HepG2 (cell line): ENCODE measurements around the gene UNC13D. TPM values are rescaled to one million over a fixed set of nuclear protein-coding genes. Genes with fewer than 3 reads are reported as not detected.
A peak's percentile ranks its signal among the peaks of the same experiment; 100 is the strongest.

ENCODE experiments used
- ELF4 ChIP-seq: sonication (generic); formaldehyde crosslinking; IDR thresholded peaks from 2 replicates; pipeline ENCODE4 v1.5.0; 2020; ENCODE audit warnings: missing genetic modification reagents, mild to moderate bottlenecking, moderate library complexity, borderline replicate concordance
- HOXA7 ChIP-seq: sonication (generic); formaldehyde crosslinking; IDR thresholded peaks from 2 replicates; pipeline ENCODE4 v1.8.1; 2022; ENCODE audit warnings: mild to moderate bottlenecking, missing genetic modification reagents, moderate library complexity
- MIER3 ChIP-seq: IDR thresholded peaks from 2 replicates; pipeline ENCODE4 v1.6.1; 2016; ENCODE audit warnings: missing compliant biosample characterization, borderline replicate concordance
- MIXL1 ChIP-seq: IDR thresholded peaks from 2 replicates; pipeline ENCODE4 v1.6.1; 2016
- NCOA5 ChIP-seq: sonication (generic); formaldehyde crosslinking; IDR thresholded peaks from 2 replicates; pipeline ENCODE4 v1.4.0; 2020; ENCODE audit warnings: missing genetic modification reagents
- RORA ChIP-seq: sonication (generic); formaldehyde crosslinking; IDR thresholded peaks from 2 replicates; pipeline ENCODE4 v1.5.0; 2020; ENCODE audit warnings: mild to moderate bottlenecking, missing genetic modification reagents, moderate library complexity
- SKI ChIP-seq: fragments of 450-650 bp; IDR thresholded peaks from one replicate; pipeline ENCODE4 v1.6.1; 2018; ENCODE audit warnings: mild to moderate bottlenecking; ENCODE audit not compliant: partially characterized antibody
- SMARCC2 ChIP-seq: fragments of 450-650 bp; IDR thresholded peaks from 2 replicates; pipeline ENCODE4 v1.6.1; 2017; ENCODE audit warnings: antibody characterized with exemption, mild to moderate bottlenecking
- SUZ12 ChIP-seq: fragments of 150-350 bp; IDR thresholded peaks from 2 replicates; pipeline ENCODE4 v1.6.1; 2014; ENCODE audit warnings: low read depth, low read length
- THYN1 ChIP-seq: sonication (generic); formaldehyde crosslinking; IDR thresholded peaks from 2 replicates; pipeline ENCODE4 v1.8.1; 2023; ENCODE audit warnings: low read depth, mild to moderate bottlenecking, moderate library complexity, missing genetic modification reagents, borderline replicate concordance
- ZC3H13 ChIP-seq: sonication (generic); formaldehyde crosslinking; IDR thresholded peaks from 2 replicates; pipeline ENCODE4 v1.8.1; 2023; ENCODE audit warnings: mild to moderate bottlenecking, missing genetic modification reagents, moderate library complexity
- ZNF333 ChIP-seq: sonication (generic); formaldehyde crosslinking; IDR thresholded peaks from 2 replicates; pipeline ENCODE4 v1.4.0; 2020; ENCODE audit warnings: mild to moderate bottlenecking, missing genetic modification reagents, borderline replicate concordance
- ZNF558 ChIP-seq: sonication (generic); formaldehyde crosslinking; IDR thresholded peaks from 2 replicates; pipeline ENCODE4 v1.9.0; 2022; ENCODE audit warnings: mild to moderate bottlenecking, missing genetic modification reagents, borderline replicate concordance
- ZNF562 ChIP-seq: sonication (generic); formaldehyde crosslinking; IDR thresholded peaks from 2 replicates; pipeline ENCODE4 v1.8.0; 2022; ENCODE audit warnings: missing genetic modification reagents, borderline replicate concordance
- ZNF567 ChIP-seq: sonication (generic); formaldehyde crosslinking; IDR thresholded peaks from 2 replicates; pipeline ENCODE4 v1.8.1; 2023; ENCODE audit warnings: mild to moderate bottlenecking, missing genetic modification reagents, borderline replicate concordance
- ZNF775 ChIP-seq: sonication (generic); formaldehyde crosslinking; IDR thresholded peaks from 2 replicates; pipeline ENCODE4 v1.4.0; 2020; ENCODE audit warnings: missing genetic modification reagents, mild to moderate bottlenecking, moderate library complexity, borderline replicate concordance
- polyA plus RNA-seq, 8 experiments: library from polyadenylated mRNA; depleted of rRNA in 3 of 8; stranded (reverse) in 7 of 8; unstranded in 1 of 8; fragments of >200 nt; fragmentation: Illumina TruSeq in 4 of 8; extraction: Trizol in 4 of 8; gene quantifications; 2 replicates each; pipeline versions ENCODE4 v1.2.1 to v1.2.3, GENCODE V29; 2011 to 2016; ENCODE audit warnings: low read depth in 4 of 8, missing spikeins in 1 of 8, mixed read lengths in 1 of 8; ENCODE audit not compliant: insufficient read depth in 1 of 8
- total RNA-seq, 5 experiments: library from RNA; depleted of rRNA; stranded (reverse); fragments of >200 nt; fragmentation: Illumina TruSeq; extraction: Trizol; gene quantifications; 2 replicates each; pipeline ENCODE4 v1.2.3, GENCODE V29; 2016; ENCODE audit warnings: low read depth in 1 of 5
- TF ChIP-seq, protein P1 (sequence below): sonication (generic); formaldehyde crosslinking; IDR thresholded peaks from 2 replicates; pipeline ENCODE4 v1.4.0; 2020; ENCODE audit warnings: missing genetic modification reagents, mild to moderate bottlenecking, borderline replicate concordance
- TF ChIP-seq, protein P2 (sequence below): sonication (generic); formaldehyde crosslinking; IDR thresholded peaks from 2 replicates; pipeline ENCODE4 v1.5.0; 2020; ENCODE audit warnings: missing genetic modification reagents, mild to moderate bottlenecking, borderline replicate concordance
- TF ChIP-seq, protein P3 (sequence below): IDR thresholded peaks from 2 replicates; pipeline ENCODE4 v1.6.1; 2016; ENCODE audit warnings: mild to moderate bottlenecking
- TF ChIP-seq, protein P4 (sequence below): sonication (generic); formaldehyde crosslinking; IDR thresholded peaks from 2 replicates; pipeline ENCODE4 v1.4.0; 2020; ENCODE audit warnings: missing genetic modification reagents
- TF ChIP-seq, protein P5 (sequence below): sonication (generic); formaldehyde crosslinking; IDR thresholded peaks from 2 replicates; pipeline ENCODE4 v1.8.0; 2022; ENCODE audit warnings: low read depth, missing genetic modification reagents
- TF ChIP-seq, protein P6 (sequence below): sonication (generic); formaldehyde crosslinking; IDR thresholded peaks from 2 replicates; pipeline ENCODE4 v1.4.0; 2020; ENCODE audit warnings: missing genetic modification reagents

The UNC13D gene
- total and polyA plus RNA-seq, 2 of the 13 experiments (the other 11 are each of a cell fraction or from before 2014, with no cell fraction given), result 29.7 to 42.7 TPM

DNA sequence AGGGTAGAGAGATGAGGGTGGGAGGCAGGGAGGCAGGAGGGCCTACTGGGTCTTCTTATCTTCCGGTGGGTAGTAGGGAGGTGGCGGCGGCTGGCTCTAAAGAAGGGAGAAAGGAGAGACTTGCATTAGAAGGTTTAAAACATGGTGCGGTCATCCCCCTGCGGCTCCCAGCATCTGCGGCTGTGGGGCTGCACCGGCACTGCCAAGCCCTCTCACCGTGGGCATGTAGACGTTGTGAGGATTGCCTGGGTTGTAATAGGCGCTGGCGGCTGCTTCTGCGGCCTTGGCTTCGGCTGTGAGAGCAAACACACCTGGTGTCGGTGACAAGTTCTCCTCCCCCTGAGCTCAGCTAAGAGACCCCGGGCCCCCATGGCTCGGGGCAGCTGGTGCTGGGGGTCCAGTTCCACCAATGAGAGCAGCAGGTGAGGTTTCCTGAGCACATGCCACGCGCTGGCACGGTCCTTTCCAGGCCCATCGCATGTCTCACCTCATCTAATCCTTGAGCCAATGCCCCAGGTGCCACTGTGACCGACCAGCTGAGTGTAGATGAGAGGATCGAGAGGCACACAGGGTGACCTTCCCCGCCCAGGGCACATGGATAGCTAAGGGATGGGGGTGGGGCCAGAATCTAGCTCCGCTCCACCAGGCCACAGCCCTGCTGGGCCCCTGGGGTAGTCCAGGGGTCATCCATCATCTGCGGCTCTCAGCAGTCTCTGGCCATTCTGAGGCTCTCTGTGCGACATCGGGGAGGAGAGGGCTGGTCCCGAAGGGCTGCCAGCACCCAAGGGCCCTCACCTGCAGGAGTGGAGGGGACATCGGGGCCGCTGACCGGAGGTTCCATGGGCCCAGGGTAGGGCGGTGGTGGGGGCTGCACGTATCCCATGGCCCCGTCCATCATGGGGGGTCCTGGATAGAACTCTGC is 2.7 kb upstream of the UNC13D start (continued):
- TF ChIP-seq NCOA5 (CRISPR knock-in tag) (no peak), ZC3H13 (peak; percentile 89; the same call in 1 of the 2 replicates), RORA (no peak), THYN1 (CRISPR knock-in tag) (no peak), HOXA7 (CRISPR knock-in tag) (no peak; the same call in 1 of the 2 replicates), ZNF775 (CRISPR knock-in tag) (no peak), ZNF333 (CRISPR knock-in tag) (0 out of 2 replicates have a peak, but pooled peaks have one; percentile 83), ZNF562 (CRISPR knock-in tag) (no peak), ELF4 (CRISPR knock-in tag) (no peak; the same call in 1 of the 2 replicates), MIXL1 (CRISPR knock-in tag) (no peak), ZNF567 (CRISPR knock-in tag) (no peak), SUZ12 (no peak), ZNF558 (CRISPR knock-in tag) (peak; percentile 88; the same call in 1 of the 2 replicates), MIER3 (CRISPR knock-in tag) (peak; percentile 83; the same call in 1 of the 2 replicates), SKI (peak; percentile 56), SMARCC2 (no peak)
- TF ChIP-seq, protein P1, sequence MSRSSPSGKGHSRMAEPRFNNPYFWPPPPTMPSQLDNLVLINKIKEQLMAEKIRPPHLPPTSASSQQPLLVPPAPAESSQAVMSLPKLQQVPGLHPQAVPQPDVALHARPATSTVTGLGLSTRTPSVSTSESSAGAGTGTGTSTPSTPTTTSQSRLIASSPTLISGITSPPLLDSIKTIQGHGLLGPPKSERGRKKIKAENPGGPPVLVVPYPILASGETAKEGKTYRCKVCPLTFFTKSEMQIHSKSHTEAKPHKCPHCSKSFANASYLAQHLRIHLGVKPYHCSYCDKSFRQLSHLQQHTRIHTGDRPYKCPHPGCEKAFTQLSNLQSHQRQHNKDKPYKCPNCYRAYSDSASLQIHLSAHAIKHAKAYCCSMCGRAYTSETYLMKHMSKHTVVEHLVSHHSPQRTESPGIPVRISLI (CRISPR knock-in tag), result peak; percentile 73; the same call in 1 of the 2 replicates
- TF ChIP-seq, protein P2, sequence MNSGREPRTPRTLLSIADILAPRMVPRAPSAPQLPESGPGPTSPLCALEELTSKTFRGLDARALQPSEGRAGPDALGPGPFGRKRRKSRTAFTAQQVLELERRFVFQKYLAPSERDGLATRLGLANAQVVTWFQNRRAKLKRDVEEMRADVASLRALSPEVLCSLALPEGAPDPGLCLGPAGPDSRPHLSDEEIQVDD (CRISPR knock-in tag), result peak; percentile 91; the same call in 1 of the 2 replicates
- TF ChIP-seq, protein P3, sequence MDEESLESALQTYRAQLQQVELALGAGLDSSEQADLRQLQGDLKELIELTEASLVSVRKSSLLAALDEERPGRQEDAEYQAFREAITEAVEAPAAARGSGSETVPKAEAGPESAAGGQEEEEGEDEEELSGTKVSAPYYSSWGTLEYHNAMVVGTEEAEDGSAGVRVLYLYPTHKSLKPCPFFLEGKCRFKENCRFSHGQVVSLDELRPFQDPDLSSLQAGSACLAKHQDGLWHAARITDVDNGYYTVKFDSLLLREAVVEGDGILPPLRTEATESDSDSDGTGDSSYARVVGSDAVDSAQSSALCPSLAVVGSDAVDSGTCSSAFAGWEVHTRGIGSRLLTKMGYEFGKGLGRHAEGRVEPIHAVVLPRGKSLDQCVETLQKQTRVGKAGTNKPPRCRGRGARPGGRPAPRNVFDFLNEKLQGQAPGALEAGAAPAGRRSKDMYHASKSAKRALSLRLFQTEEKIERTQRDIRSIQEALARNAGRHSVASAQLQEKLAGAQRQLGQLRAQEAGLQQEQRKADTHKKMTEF, result peak; percentile 94
- TF ChIP-seq, protein P4, sequence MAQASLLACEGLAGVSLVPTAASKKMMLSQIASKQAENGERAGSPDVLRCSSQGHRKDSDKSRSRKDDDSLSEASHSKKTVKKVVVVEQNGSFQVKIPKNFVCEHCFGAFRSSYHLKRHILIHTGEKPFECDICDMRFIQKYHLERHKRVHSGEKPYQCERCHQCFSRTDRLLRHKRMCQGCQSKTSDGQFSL (CRISPR knock-in tag), result no peak
- TF ChIP-seq, protein P5, sequence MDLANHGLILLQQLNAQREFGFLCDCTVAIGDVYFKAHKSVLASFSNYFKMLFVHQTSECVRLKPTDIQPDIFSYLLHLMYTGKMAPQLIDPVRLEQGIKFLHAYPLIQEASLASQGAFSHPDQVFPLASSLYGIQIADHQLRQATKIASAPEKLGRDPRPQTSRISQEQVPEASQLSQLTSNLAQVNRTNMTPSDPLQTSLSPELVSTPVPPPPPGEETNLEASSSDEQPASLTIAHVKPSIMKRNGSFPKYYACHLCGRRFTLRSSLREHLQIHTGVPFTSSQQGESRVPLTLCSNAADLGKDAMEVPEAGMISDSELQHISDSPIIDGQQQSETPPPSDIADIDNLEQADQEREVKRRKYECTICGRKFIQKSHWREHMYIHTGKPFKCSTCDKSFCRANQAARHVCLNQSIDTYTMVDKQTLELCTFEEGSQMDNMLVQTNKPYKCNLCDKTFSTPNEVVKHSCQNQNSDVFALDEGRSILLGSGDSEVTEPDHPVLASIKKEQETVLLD (CRISPR knock-in tag), result no peak
- TF ChIP-seq, protein P6, sequence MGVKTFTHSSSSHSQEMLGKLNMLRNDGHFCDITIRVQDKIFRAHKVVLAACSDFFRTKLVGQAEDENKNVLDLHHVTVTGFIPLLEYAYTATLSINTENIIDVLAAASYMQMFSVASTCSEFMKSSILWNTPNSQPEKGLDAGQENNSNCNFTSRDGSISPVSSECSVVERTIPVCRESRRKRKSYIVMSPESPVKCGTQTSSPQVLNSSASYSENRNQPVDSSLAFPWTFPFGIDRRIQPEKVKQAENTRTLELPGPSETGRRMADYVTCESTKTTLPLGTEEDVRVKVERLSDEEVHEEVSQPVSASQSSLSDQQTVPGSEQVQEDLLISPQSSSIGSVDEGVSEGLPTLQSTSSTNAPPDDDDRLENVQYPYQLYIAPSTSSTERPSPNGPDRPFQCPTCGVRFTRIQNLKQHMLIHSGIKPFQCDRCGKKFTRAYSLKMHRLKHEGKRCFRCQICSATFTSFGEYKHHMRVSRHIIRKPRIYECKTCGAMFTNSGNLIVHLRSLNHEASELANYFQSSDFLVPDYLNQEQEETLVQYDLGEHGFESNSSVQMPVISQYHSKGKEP (CRISPR knock-in tag), result no peak
